BE2C (cell line): ENCODE data around the gene RPS18.
"Not testable (repeated sequence)": the region's sequence is repeated elsewhere in the genome, so short reads cannot be mapped to it uniquely, and the experiment has no call there.

ENCODE experiments used
- DNase-seq: peaks from one replicate; pipeline ENCODE4 v3.0.0-alpha.2; 2020
- H3K27me3 ChIP-seq: fragments of 250-450 bp; sonication (Bioruptor Pico); 2 replicates; pipeline ENCODE4 v1.5.1; 2020; ENCODE audit warnings: mild to moderate bottlenecking
- H3K36me3 ChIP-seq: fragments of 250-450 bp; sonication (Bioruptor Pico); 2 replicates; pipeline ENCODE4 v1.5.1; 2020; ENCODE audit warnings: mild to moderate bottlenecking
- H3K4me1 ChIP-seq: fragments of 250-450 bp; sonication (Bioruptor Pico); 2 replicates; pipeline ENCODE4 v1.5.1; 2020
- H3K4me3 ChIP-seq: 2 replicates; pipeline ENCODE4 v1.5.1; 2011; ENCODE audit warnings: low read depth, low read length
- H3K9me3 ChIP-seq: fragments of 250-450 bp; sonication (Bioruptor Pico); 2 replicates; pipeline ENCODE4 v1.5.1; 2020
- TF ChIP-seq, protein P1 (sequence below): IDR thresholded peaks from 2 replicates; pipeline ENCODE4 v1.5.1; 2012; ENCODE audit warnings: mild to moderate bottlenecking, low read depth, low read length

RPS18 gene

DNA sequence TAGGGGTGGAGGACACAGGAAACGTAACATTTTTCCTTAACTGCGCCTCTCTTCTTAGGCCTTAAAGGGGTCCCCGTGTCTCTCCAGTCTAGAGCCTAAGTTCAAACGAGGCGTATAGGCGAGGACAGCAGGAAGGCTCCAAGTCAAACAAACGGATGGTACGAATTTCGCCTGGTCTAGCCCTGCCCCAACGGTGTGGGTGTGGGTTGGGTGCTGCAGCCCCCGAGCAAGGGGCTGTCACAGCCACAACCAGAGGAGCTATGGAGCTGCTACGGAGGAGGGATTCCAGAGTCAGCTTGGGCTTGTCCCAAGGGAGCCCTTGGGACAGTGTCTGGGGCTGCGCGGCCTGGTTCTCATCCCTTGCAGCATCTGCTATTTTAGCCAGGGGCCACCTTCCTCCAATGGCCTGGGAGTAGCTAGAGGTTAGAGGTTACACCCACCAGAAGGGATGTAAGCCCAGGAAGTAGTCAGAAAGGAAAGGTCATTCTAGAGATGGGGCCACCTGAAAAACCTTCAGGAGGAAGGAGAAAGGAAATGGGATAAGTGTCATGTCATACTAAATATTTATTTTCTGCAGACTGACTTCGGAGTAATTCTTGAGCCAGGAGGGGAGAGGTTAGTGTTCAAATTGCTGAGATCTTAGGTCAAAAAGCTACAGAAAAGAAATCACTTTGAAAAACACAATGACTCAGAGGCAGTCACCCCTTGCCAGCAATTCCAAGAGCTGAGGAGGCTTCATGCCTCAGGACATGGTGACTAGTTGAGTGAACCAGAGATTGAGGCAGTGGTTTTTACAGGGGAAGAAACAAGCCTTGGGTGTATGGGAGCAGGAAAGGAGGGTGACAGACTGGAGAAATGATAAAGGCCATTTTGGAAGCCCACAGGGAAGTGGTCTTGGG is 21.9 kb upstream of the RPS18 start:
- H3K27me3 ChIP-seq: no peaks in the 10 kb centered on the region
- TF ChIP-seq, protein P1, sequence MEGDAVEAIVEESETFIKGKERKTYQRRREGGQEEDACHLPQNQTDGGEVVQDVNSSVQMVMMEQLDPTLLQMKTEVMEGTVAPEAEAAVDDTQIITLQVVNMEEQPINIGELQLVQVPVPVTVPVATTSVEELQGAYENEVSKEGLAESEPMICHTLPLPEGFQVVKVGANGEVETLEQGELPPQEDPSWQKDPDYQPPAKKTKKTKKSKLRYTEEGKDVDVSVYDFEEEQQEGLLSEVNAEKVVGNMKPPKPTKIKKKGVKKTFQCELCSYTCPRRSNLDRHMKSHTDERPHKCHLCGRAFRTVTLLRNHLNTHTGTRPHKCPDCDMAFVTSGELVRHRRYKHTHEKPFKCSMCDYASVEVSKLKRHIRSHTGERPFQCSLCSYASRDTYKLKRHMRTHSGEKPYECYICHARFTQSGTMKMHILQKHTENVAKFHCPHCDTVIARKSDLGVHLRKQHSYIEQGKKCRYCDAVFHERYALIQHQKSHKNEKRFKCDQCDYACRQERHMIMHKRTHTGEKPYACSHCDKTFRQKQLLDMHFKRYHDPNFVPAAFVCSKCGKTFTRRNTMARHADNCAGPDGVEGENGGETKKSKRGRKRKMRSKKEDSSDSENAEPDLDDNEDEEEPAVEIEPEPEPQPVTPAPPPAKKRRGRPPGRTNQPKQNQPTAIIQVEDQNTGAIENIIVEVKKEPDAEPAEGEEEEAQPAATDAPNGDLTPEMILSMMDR: no peak
- peak overlapping the region; percentile 72 for H3K4me3 ChIP-seq
- DNase-seq: peak; percentile 83
- no peaks in the 10 kb centered on the region for H3K9me3 ChIP-seq
- H3K4me1 ChIP-seq: peaks cover 12% of the 10 kb centered on the region
- H3K36me3 ChIP-seq: no peaks in the 10 kb centered on the region

DNA sequence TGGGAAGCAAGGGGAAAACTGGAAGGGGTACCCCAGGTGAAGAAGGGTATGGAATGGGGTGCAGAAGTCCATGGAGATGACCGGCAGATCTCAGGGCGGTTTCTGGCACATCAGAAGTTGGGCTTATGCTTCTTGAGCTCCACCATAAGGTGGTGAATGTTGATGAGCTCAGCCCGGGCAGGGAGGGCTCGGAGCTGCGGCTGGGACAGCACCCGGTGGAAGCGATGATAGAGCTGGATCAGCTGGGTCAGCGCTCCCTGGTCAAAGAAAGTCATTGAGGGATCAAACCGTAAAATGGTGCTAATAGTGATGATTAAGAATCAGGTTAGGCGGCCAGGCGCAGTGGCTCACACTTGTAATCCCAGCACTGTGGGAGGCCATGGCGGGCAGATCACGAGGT is 21.1 kb upstream of the RPS18 start:
- TF ChIP-seq, protein P1: no peak
- Histone ChIP-seq H3K4me1 (peaks cover 12% of the 10 kb centered on the region), H3K9me3 (no peaks in the 10 kb centered on the region), H3K36me3 (no peaks in the 10 kb centered on the region), H3K27me3 (no peaks in the 10 kb centered on the region), H3K4me3 (no peak overlapping the region)
- no peak for DNase-seq

DNA sequence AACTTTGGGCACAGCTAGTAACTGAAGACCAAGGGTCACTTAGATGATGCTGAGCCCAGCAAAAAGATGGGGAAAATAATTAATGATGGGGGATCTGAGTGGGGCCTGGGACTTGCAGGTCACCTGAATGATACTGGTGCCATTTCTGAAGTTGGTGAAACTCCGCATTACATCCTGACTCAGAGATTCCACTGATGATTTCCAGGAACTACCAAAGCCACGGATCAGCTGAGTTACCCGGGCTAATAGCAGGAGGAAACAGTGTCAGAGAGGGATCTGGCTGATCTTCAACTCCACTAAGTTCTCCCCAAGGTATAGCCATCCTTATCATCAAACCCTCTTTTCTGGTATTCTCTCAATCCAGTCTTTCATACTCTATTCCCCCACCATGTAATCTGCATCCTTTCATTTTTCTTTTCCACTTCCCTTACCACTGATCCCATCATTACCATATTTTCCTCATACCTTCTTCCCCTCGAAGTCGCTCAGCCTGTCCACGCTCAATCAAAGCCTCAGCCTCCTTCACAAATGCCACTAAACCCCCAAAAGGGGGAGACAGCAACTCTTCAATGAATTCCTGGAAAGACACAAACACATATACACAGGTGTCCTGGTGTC is 20.4 kb upstream of the RPS18 start:
- DNase-seq: no peak
- H3K27me3 ChIP-seq: no peaks in the 10 kb centered on the region
- no peaks in the 10 kb centered on the region for H3K9me3 ChIP-seq
- no peaks in the 10 kb centered on the region for H3K36me3 ChIP-seq
- peaks cover 12% of the 10 kb centered on the region for H3K4me1 ChIP-seq
- TF ChIP-seq, protein P1: no peak; the same call in 1 of the 2 replicates
- H3K4me3 ChIP-seq: no peak overlapping the region

DNA sequence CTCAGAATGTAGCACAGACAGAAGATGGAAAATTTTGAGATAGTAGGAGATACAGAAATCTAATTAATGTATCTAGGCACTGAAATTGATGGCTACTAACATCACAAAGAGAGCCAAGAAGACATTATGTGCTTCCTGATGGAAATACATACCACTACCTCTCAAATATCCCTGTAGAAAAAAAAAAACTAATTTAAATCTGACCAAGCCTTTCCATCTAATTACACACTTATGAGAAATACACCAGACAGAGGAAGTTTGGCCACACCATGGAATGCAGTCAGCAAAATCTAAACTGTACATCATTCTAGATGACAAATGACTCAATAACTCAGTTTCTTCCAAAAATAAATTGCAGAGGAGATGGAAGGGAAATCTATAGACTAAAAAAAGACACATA is 19.1 kb upstream of the RPS18 start:
- peaks cover 4% of the 10 kb centered on the region; the same call in 1 of the 2 replicates for H3K36me3 ChIP-seq
- H3K27me3 ChIP-seq: no peaks in the 10 kb centered on the region
- peaks cover 12% of the 10 kb centered on the region for H3K4me1 ChIP-seq
- H3K4me3 ChIP-seq: no peak overlapping the region
- TF ChIP-seq, protein P1: no peak
- DNase-seq: no peak
- H3K9me3 ChIP-seq: no peaks in the 10 kb centered on the region

DNA sequence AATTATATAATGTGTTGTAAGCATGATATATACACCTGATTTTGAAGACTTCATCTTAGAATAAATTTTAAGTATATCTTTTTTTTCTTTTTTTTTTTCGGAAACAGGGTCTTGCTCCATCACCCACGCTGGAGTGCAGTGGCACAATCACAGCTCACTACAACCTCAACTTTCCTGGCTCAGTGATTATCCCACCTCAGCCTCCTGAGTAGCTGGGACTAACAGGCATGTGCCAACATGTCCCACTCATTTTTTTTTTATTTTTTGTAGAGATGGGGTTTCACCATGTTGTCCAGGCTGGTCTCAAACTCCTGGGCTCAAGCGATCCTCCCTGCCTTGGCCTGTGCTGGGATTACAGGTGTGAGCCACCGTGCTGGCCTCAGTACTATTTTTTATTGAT is 17.3 kb upstream of the RPS18 start:
- DNase-seq: no peak
- Histone ChIP-seq H3K36me3 (peaks cover 4% of the 10 kb centered on the region; the same call in 1 of the 2 replicates), H3K4me1 (peaks cover 6% of the 10 kb centered on the region), H3K27me3 (no peaks in the 10 kb centered on the region), H3K4me3 (no peak overlapping the region), H3K9me3 (no peaks in the 10 kb centered on the region)
- TF ChIP-seq, protein P1: no peak

DNA sequence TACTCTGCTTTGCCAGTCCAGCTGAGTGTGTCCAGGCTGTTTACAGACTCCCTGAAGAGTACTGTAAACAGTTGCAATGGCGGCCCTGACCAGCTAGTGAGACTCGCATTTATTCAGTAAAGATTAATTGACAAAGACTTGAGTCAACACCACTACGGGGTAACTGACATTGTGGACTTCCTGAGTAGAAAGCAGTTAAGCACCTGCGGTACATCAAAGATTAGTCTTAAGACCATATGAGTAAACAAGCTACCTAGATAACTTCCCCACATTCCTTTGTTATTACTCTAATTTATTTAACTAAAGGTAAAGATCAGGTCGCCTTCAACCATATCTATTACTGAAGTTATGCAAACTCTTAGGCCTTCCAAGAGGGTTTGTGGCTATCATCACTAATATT is 12.8 kb upstream of the RPS18 start:
- no peak for DNase-seq
- TF ChIP-seq, protein P1: no peak
- Histone ChIP-seq H3K9me3 (no peaks in the 10 kb centered on the region), H3K4me3 (no peak overlapping the region), H3K27me3 (no peaks in the 10 kb centered on the region), H3K36me3 (peaks cover 18% of the 10 kb centered on the region), H3K4me1 (no peaks in the 10 kb centered on the region)

DNA sequence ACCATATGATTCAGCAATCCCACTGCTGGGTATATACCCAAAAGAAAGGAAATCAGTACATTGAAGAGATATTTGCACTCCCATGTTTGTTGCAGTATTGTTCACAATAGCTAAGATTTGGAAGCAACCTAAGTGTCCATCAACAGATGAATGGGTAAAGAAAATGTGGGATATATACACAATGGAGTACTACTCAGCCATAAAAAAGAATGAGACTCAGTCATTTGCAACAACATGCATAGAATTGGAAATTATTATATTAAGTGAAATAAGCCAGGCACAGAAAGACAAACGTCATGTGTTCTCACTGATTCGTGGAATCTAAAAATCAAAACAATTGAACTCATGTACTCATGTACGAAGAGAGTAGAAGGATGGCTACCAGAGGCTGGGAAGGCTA is 9.4 kb upstream of the RPS18 start:
- not testable (repeated sequence) for H3K9me3 ChIP-seq, DNase-seq, H3K4me1 ChIP-seq, H3K27me3 ChIP-seq, H3K4me3 ChIP-seq
- peaks cover 35% of the 10 kb centered on the region for H3K36me3 ChIP-seq
